ENCODE measurements around the gene CEP350. TPM values are rescaled to one million over a fixed set of nuclear protein-coding genes. Genes with fewer than 3 reads are reported as not detected.
"Not testable (repeated sequence)": the region's sequence is repeated elsewhere in the genome, so short reads cannot be mapped to it uniquely, and the experiment has no call there.

The CEP350 gene
- total RNA-seq, 1 donor from 2014 or later = 36.6 TPM

GRCh38 chr1:180103819-180104218, 149.2 kb downstream of the CEP350 start:
- no peak for DNase-seq (ENCODE audit: low spot score)
- intact Hi-C loops (cut with DNase I) = no loop called here

DNA sequence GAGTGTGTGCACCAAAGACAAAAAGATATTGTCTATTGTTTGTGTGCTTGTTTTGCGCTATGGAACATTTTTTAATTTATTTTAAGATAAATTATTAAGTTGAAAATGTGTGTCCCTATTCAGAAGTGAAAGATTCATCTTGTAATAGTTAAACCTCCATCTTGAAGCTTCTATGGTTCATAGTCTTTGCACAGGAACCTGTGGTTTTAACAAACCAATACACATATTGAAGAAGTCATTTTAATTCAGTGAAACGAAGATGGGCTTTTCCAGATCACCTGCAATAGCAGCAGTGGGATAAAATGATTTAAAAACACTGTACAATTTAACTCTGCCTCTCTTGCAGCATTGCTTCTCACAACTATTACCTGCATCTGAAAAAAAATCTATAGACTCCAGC, 157.5 kb downstream of the CEP350 start:
- DNase-seq (ENCODE audit: low spot score) = no peak
- intact Hi-C loops (cut with DNase I) = no loop called here

DNA sequence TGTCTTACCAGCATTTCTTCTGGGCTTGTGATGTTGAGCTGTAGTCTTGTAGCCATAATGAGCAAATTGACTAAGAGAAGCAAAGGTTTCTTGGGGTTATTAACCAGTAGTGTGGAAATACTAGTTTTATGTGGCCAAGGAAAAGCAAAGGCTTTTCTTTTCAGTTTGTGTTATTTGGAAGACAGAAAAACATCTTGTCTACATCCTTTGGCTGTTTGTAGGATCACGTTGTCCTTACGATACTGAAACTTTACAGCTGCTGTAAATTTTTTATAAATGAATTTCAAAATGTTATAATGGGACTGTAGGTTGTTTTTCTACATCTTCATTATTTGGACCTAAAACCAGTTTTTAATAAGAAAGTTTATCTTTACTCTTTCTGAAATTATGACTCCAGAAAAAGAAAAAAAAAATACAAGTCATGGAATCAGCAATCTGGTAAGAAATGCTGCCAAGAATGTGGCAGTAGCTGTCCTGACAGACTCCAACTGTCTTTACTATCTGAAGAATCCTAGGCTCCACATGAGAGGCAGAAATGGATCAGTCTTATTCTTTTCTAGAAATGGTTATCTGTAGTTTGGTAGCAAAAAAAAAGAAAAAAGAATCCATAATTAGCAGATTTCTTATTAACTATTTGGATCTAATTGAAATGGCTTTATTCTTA, 158.5 kb downstream of the CEP350 start:
- DNase-seq (ENCODE audit: low spot score) = no peak
- intact Hi-C loops (cut with DNase I) = no loop called here

DNA sequence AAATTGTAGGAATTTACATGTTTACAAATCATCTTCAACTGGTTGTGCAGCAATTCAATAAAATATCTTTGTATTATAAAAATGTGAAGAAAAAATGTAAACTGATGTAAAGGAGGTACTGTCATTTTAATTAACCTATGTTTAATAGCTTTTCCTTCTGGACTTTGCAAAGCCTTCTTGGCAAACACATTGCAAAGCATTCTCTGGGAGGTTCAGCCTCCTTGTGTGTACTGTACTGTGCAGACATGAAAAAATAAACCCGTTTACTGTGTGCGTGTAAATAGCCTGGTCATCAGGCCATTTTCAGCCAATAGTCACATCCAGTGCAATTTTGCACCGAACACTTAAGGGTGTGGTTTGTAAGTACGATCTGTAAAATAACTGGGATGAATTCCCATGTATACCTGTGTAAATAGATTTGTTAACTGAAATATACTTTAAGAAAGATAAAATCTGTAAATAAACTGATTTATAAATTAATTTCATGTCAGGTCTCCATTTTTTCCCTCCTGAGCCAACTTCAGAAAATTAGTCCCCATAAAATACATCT, 159.9 kb downstream of the CEP350 start:
- no peak for DNase-seq (ENCODE audit: low spot score)
- intact Hi-C loops (cut with DNase I) = no loop called here

DNA sequence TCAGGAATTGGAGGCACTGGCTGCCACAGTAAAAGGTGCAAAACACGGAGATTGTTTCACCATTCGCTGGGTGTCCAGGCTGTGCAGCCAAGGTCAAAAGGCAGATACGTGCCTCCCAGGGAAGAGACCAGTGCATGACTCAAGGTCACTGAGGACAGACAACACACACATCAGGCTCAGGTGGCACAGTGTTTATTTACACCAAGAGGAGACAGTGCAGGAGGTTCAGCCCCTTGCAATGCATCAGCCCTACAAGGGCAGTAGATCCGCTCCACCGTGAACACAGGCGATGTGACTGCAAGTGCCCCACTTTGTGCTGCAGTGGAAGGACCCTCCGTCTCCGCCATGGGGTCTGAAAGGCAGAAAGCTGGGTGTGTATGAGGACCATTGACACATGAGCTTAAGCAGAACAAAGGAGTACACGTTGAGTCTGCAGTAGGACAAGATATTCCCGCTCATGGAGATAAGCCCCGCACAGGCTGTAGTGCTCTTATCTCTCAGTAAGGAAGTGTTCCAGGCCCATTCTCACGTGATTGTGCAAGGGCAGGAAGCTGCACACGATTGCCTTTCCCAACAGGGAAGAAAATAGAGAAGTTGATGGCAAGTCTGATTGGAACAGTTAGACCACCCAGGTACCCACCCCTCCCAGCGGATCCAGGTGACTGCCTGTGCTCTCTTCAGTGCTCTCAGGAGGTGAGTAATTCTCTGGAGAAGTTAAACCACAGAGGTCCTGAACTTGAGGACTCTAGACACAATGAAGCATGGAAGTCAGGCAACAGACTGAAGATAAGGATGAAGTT, 162.6 kb downstream of the CEP350 start:
- intact Hi-C loops (cut with DNase I) = loop anchor here (5.0 kb wide), 1 partner anchor 50 kb away; no protein-coding TSS in a partner anchor
- DNase-seq (ENCODE audit: low spot score) = no peak

- DNase-seq (ENCODE audit: low spot score) = no peak
- intact Hi-C loops (cut with DNase I) = loop anchor here (5.0 kb wide), 1 partner anchor 50 kb away; no protein-coding TSS in a partner anchor
Measured at GRCh38 chr1:180117764-180118116, 163.1 kb downstream of the CEP350 start.

DNA sequence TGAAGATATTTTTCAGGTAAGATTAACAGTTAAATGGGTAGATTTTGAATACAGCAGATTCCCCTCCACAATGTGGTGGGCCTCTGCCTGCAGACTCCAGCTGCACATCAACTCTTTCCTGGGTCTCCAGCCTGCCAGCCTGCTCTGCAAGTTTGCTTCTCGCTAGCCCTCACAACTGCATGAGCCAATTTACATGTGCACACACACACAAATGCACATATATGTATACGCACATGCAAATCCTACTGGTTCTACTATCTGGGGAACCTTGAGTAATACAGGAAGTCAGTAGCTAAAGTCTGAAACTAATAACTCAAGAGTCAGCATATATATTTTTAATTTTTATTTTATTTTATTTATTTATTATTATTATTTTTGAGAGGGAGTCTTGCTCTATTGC, 165.2 kb downstream of the CEP350 start:
- intact Hi-C loops (cut with DNase I) = loop anchor here (5.0 kb wide), 1 partner anchor 47 kb away; no protein-coding TSS in a partner anchor
- DNase-seq (ENCODE audit: low spot score) = no peak

DNA sequence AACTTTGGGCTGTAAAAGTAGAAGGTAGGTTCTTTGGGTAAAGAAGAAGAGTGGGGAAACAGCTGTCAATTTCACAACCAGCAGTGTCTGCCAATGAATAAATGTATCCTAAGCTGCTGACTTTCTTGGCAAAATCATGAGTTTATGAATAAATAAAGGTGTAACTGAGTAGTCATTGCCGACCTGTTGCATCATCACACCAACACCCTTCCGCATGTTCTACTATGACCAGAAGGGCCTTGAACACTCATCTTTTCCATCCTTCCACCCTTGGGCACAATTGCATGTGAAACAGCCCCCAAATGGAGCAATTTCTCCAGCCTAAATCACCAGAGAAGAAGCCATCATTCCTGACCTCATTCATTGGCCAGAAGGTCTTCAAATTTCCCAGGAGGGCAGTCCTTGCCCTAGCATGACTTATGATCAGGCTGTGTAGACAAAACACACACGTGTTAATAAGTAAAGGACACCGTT, 168.9 kb downstream of the CEP350 start:
- intact Hi-C loops (cut with DNase I) = no loop called here
- DNase-seq (ENCODE audit: low spot score) = no peak

DNA sequence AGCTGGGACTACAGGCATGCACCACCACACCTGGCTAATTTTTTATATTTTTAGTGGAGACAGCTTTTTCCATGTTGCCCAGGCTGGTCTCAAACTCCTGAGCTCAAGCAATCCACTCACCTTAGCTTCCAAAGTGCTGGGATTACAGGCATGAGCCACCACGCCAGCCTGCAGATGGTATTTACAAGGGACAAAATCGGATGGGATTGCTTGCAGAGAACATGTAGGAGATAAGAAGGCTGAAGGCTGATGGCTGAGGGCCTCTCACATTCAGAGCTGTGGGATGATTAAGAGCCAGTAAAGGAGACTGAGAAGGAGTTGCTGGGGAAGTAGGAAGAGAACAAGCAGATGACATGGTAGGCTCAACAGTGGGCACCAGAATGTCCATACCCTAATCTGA, 176.0 kb downstream of the CEP350 start:
- DNase-seq (ENCODE audit: low spot score) = no peak
- intact Hi-C loops (cut with DNase I) = no loop called here

GRCh38 chr1:180131510-180131909, 176.9 kb downstream of the CEP350 start:
- intact Hi-C loops (cut with DNase I) = no loop called here
- peak; percentile 80 for DNase-seq (ENCODE audit: low spot score)

- intact Hi-C loops (cut with DNase I) = no loop called here
- DNase-seq (ENCODE audit: low spot score) = no peak
Measured at GRCh38 chr1:180133193-180133592, 178.6 kb downstream of the CEP350 start.

DNA sequence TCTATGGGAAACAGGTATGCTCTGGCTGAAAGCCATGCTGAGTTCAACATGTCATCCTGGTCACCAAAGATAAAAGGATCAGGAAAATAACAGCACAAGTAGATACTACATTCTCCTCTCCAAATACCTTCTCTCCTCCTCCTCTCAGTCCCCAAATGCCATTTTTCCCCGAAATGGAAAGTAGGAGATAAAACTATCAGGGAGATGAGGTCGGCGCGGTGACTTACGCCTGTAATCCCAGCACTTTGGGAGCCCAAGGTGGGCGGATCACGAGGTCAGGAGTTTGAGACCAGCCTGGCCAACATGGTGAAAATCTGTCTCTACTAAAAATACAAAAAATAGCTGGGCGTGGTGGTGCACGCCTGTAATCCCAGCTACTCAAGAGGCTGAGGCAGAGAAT, 179.1 kb downstream of the CEP350 start:
- DNase-seq (ENCODE audit: low spot score); intact Hi-C loops (cut with DNase I): not testable (repeated sequence)

DNA sequence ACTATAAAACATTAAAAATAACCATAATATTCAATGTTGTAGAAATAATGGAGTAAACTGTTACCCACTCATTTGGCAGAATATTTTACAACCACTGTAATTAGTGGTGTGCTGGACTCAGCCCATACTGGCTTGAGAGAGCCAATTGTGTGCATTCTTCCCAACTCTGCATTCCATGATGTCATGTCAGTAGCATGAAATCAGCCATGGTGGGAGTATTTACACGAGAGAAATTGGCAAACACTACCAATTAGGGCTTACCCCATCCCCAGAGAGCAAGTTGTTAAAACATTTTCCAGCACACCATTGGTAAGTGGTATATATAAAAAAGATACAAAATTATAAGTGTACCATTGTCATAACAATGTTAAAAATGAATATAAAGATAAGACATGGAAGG, 180.9 kb downstream of the CEP350 start:
- intact Hi-C loops (cut with DNase I) = no loop called here
- DNase-seq (ENCODE audit: low spot score) = no peak

DNA sequence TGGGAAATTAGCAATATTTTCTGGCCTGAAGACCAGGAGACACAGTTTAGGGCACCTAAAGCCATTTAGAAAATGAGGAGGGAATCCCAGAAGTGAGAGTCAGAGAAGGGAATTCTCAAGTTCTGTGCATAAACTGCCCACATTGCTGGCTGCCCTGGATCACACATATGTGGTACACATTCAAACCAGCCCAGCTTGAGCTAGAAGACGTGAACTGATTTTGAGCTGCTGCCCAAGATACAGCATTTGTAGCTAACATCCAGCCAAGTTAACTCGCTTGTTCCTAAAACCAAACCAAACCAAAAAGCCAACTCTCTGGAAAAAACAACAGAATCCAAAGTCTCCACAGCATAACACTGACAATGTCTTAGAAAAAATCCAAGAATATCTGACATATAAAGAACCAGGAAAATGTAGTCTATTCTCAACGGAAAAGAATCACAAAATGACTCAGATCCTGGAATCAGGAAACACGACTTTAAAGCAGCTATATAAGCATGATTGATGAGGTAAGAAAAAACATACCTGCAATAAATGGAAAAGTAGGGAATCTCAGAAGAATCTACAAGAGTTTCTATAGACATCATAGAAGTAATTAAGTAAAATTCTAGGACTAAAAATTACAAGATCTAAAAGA, 181.8 kb downstream of the CEP350 start:
- intact Hi-C loops (cut with DNase I) = no loop called here
- no peak for DNase-seq (ENCODE audit: low spot score)

GRCh38 chr1:180136968-180137356, 182.4 kb downstream of the CEP350 start:
- no peak for DNase-seq (ENCODE audit: low spot score)
- intact Hi-C loops (cut with DNase I) = no loop called here

DNA sequence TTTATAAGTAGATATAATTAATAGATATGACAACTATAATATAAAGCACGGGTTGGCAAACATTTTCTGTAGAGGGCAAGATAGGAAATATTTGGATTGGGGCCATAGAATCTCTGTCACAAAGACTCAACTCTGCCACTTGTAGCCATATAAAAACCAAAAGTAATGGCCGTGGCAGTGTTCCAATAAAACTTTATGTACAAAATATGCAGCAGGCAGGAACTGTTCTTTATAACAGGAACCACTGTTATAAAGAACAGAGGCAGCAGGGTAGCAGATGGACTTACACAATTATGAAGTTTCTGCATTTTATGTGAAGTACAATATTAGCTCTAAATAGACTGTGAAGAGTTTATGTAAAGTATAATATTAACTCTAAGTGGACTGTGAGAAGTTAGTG, 183.2 kb downstream of the CEP350 start:
- DNase-seq (ENCODE audit: low spot score) = no peak
- intact Hi-C loops (cut with DNase I) = no loop called here

GRCh38 chr1:180141381-180141934, 186.8 kb downstream of the CEP350 start:
- intact Hi-C loops (cut with DNase I) = no loop called here

GRCh38 chr1:180143359-180143758, 188.7 kb downstream of the CEP350 start:
- DNase-seq (ENCODE audit: low spot score) = no peak
- intact Hi-C loops (cut with DNase I) = no loop called here

More at GRCh38 chr1:180141381-180141934, 186.8 kb downstream of the CEP350 start:
- no peak for DNase-seq (ENCODE audit: low spot score)

DNA sequence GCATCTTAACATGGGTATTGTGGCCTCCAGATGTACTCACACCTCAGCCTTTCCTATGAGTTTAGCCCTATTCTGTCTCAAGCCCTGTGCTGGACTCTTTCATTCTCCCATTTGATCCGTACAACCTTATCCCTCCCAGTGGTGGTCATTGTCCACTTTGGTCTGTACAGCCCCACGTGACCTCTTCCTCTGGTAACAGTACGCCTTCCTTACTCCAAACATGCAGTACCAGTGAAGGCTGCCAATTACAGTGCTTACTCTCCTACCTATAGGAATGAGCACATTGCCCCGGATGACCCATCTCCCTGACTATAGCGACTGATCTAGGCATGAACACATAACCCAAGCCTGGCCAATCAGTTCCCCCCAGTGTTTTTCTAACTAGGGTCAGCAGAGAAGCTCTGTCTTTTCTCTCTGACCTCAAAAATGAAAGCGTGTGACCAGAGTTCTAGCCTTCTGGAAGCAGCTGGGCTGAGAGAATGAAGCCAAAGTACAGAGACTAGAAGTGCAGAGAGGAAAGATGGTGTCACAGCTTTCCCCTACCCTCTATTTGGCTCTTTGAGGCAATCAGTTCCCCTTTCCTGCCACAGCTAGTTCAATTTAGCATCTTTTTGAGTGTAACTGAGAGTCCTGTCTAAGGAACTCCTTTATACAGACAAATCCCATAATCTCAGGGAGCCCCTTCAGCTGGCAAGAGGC, 190.2 kb downstream of the CEP350 start:
- DNase-seq (ENCODE audit: low spot score) = no peak
- intact Hi-C loops (cut with DNase I) = no loop called here
